Gastroesophageal sphincter (tissue), 3 donors: Measurements from ENCODE around the gene TTC24.

Source experiments
- EP300 ChIP-seq: sonication (generic); formaldehyde crosslinking; IDR thresholded peaks from one replicate; pipeline ENCODE4 v1.6.1; 2017; ENCODE audit warnings: antibody characterized with exemption, mild to moderate bottlenecking
- POLR2A ChIP-seq, 2 donors: fragments of 450-650 bp; IDR thresholded peaks; one replicate each; pipeline ENCODE4 v1.6.1; 2017; ENCODE audit warnings: antibody characterized with exemption in 2 of 2, mild to moderate bottlenecking in 2 of 2, moderate library complexity in 1 of 2
- POLR2AphosphoS5 ChIP-seq: sonication (generic); formaldehyde crosslinking; IDR thresholded peaks from one replicate; pipeline ENCODE4 v1.6.1; 2017; ENCODE audit warnings: antibody characterized with exemption
- TF ChIP-seq, protein P1 (sequence below), 4 experiments: fragments of 200-600 bp in 2 of 4; fragments of 450-650 bp in 2 of 4; sonication (generic) in 1 of 4; IDR thresholded peaks; one replicate each; pipeline ENCODE4 v1.5.1; 2017 to 2019; ENCODE audit warnings: antibody characterized with exemption in 4 of 4, mild to moderate bottlenecking in 2 of 4, moderate library complexity in 2 of 4

DNA sequence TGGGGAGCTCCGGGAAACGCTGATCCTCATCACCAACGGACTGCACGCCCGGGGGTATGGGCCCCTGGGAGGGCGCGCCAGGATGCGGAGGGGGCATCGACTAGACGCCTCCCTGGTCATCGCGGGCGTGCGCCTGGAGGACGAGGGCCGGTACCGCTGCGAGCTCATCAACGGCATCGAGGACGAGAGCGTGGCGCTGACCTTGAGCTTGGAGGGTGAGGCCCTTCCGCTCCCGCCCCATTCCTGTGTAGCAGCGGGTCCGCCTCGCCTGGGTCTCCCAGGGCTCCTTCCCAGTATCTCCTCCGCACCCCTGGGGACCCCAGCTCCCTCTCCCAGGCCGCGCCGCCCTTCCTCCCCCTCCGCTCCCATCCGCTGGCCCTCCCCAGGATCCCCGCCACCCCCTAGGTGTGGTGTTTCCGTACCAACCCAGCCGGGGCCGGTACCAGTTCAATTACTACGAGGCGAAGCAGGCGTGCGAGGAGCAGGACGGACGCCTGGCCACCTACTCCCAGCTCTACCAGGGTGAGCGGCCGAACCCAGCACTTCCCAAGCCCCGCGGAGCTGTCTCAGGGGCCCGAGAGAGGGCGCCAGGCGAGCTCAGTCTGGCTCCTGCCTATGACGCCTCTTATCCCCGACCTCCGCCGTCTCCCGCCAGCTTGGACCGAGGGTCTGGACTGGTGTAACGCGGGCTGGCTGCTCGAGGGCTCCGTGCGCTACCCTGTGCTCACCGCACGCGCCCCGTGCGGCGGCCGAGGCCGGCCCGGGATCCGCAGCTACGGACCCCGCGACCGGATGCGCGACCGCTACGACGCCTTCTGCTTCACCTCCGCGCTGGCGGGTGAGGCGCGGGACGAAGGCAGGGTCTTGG is 44.7 kb downstream of the TTC24 start:
- TF ChIP-seq, protein P1, sequence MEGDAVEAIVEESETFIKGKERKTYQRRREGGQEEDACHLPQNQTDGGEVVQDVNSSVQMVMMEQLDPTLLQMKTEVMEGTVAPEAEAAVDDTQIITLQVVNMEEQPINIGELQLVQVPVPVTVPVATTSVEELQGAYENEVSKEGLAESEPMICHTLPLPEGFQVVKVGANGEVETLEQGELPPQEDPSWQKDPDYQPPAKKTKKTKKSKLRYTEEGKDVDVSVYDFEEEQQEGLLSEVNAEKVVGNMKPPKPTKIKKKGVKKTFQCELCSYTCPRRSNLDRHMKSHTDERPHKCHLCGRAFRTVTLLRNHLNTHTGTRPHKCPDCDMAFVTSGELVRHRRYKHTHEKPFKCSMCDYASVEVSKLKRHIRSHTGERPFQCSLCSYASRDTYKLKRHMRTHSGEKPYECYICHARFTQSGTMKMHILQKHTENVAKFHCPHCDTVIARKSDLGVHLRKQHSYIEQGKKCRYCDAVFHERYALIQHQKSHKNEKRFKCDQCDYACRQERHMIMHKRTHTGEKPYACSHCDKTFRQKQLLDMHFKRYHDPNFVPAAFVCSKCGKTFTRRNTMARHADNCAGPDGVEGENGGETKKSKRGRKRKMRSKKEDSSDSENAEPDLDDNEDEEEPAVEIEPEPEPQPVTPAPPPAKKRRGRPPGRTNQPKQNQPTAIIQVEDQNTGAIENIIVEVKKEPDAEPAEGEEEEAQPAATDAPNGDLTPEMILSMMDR (IDR thresholded peaks at IDR 0.05): peak in 3 of 4 experiments; percentile 27 to 42 (median 37)
- no peak for TF ChIP-seq POLR2AphosphoS5
- TF ChIP-seq EP300: no peak
- TF ChIP-seq POLR2A (IDR thresholded peaks at IDR 0.05): no peak
